22Rv1 (cell line): ENCODE results near the gene LIN52.

ENCODE experiments used
- ZFX ChIP-seq: fragments of 450-650 bp; IDR thresholded peaks from 2 replicates; pipeline ENCODE4 v1.6.1; 2017; ENCODE audit warnings: antibody characterized with exemption, borderline replicate concordance
- TF ChIP-seq, protein P1 (sequence below): fragments of 450-650 bp; IDR thresholded peaks from 2 replicates; pipeline ENCODE4 v1.5.1; 2017; ENCODE audit warnings: mild to moderate bottlenecking

DNA sequence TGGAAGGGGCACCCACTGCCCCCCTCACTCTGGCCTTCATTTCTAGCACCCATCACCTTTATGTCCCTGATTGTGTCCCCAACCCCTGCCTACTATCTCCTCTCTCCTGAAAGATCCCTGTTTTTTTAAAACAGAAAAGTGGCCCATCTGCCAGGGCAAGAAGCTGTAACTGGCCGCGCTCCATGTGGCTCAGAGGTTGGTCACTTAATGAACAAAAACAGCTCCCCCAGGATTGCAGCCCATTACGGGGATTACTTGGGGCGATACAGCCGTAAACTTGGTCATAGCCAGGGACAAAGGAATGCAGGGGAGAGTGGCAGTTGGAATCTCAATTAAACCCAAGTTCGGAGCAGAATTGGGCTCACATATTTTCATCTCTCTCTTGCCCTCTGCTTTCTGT, 119.7 kb downstream of the LIN52 start:
- TF ChIP-seq, protein P1, sequence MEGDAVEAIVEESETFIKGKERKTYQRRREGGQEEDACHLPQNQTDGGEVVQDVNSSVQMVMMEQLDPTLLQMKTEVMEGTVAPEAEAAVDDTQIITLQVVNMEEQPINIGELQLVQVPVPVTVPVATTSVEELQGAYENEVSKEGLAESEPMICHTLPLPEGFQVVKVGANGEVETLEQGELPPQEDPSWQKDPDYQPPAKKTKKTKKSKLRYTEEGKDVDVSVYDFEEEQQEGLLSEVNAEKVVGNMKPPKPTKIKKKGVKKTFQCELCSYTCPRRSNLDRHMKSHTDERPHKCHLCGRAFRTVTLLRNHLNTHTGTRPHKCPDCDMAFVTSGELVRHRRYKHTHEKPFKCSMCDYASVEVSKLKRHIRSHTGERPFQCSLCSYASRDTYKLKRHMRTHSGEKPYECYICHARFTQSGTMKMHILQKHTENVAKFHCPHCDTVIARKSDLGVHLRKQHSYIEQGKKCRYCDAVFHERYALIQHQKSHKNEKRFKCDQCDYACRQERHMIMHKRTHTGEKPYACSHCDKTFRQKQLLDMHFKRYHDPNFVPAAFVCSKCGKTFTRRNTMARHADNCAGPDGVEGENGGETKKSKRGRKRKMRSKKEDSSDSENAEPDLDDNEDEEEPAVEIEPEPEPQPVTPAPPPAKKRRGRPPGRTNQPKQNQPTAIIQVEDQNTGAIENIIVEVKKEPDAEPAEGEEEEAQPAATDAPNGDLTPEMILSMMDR = no peak
- no peak for TF ChIP-seq ZFX
